Astrocyte (in vitro differentiated cells and primary cell): ENCODE measurements around the gene SRGAP1.

Experiments
- CTCF ChIP-seq: IDR thresholded peaks from 2 replicates; pipeline ENCODE4 v1.5.1; 2011; ENCODE audit warnings: low read depth, mild to moderate bottlenecking, inconsistent platforms, low read length, moderate library complexity; ENCODE audit not compliant: insufficient read depth
- EZH2 ChIP-seq: IDR thresholded peaks from 2 replicates; pipeline ENCODE4 v1.6.1; 2012; ENCODE audit warnings: mild to moderate bottlenecking, low read length, inconsistent platforms; ENCODE audit not compliant: insufficient read depth

GRCh38 chr12:63849106-63849620, 4.7 kb downstream of the SRGAP1 start:
- TF ChIP-seq CTCF (no peak), EZH2 (no peak)
